GM23338 (cell line): ENCODE data around the gene MCOLN2. TPM values are rescaled to one million over a fixed set of nuclear protein-coding genes. Genes with fewer than 3 reads are reported as not detected.

Experiments used
- ATAC-seq: fragments of 200-7000 bp; cut with Tn5 transposase; 3 replicates; pipeline ENCODE4 v1.9.1; 2020
- DNase-seq: peaks from one replicate; pipeline ENCODE4 v3.0.0-alpha.2; 2015; ENCODE audit warnings: low spot score
- H2AFZ ChIP-seq: fragments of 200-600 bp; sonication (generic); 2 replicates; pipeline ENCODE4 v1.8.0; 2016; ENCODE audit warnings: antibody characterized with exemption, mild to moderate bottlenecking, moderate library complexity
- H3F3A ChIP-seq: fragments of 200-600 bp; sonication (generic); replicated peaks from 2 replicates; pipeline ENCODE4 v1.8.0; 2017; ENCODE audit warnings: antibody characterized with exemption, mixed run types, low read depth
- H3K27ac ChIP-seq: fragments of 200-600 bp; sonication (generic); 2 replicates; pipeline ENCODE4 v1.6.1; 2016; ENCODE audit warnings: low read depth
- H3K27me3 ChIP-seq: fragments of 200-600 bp; sonication (generic); 2 replicates; pipeline ENCODE4 v1.8.0; 2016; ENCODE audit warnings: mild to moderate bottlenecking, mixed run types, moderate library complexity; ENCODE audit not compliant: insufficient read depth
- H3K36me3 ChIP-seq: fragments of 200-600 bp; sonication (generic); 2 replicates; pipeline ENCODE4 v1.8.0; 2016; ENCODE audit warnings: mild to moderate bottlenecking; ENCODE audit not compliant: insufficient read depth
- H3K4me1 ChIP-seq: fragments of 200-600 bp; sonication (generic); 2 replicates; pipeline ENCODE4 v1.8.0; 2016; ENCODE audit warnings: mild to moderate bottlenecking, moderate library complexity; ENCODE audit not compliant: insufficient read depth
- H3K4me2 ChIP-seq: fragments of 200-600 bp; sonication (generic); 2 replicates; pipeline ENCODE4 v1.7.1; 2017; ENCODE audit warnings: mixed run types
- H3K4me3 ChIP-seq: fragments of 200-600 bp; sonication (generic); 2 replicates; pipeline ENCODE4 v1.6.1; 2016; ENCODE audit warnings: mixed run types
- H3K79me2 ChIP-seq: fragments of 200-600 bp; sonication (generic); replicated peaks from 2 replicates; pipeline ENCODE4 v1.8.0; 2017; ENCODE audit warnings: mild to moderate bottlenecking; ENCODE audit not compliant: insufficient read depth
- H3K9me2 ChIP-seq: fragments of 200-600 bp; sonication (generic); 2 replicates; pipeline ENCODE4 v1.8.0; 2017; ENCODE audit not compliant: insufficient read depth
- H4K20me1 ChIP-seq: fragments of 200-600 bp; sonication (generic); replicated peaks from 2 replicates; pipeline ENCODE4 v1.8.0; 2017; ENCODE audit warnings: mild to moderate bottlenecking; ENCODE audit not compliant: insufficient read depth
- H3K27ac Mint-ChIP-seq: 2 replicates; pipeline ENCODE4 v1.8.0; 2020; ENCODE audit warnings: inconsistent platforms, mild to moderate bottlenecking, moderate library complexity, mixed read lengths
- H3K27me3 Mint-ChIP-seq: 3 replicates; pipeline ENCODE4 v1.8.0; 2022; ENCODE audit warnings: low read depth, mild to moderate bottlenecking, moderate library complexity, mixed read lengths, inconsistent platforms; ENCODE audit not compliant: insufficient read depth, poor library complexity
- H3K36me3 Mint-ChIP-seq: 3 replicates; pipeline ENCODE4 v1.8.0; 2021; ENCODE audit warnings: low read depth, mild to moderate bottlenecking, inconsistent platforms, moderate library complexity, mixed read lengths
- H3K4me1 Mint-ChIP-seq: 3 replicates; pipeline ENCODE4 v1.8.0; 2020; ENCODE audit warnings: mild to moderate bottlenecking, inconsistent platforms, mixed read lengths
- H3K4me3 Mint-ChIP-seq: 3 replicates; pipeline ENCODE4 v1.8.0; 2021; ENCODE audit warnings: moderate library complexity, mild to moderate bottlenecking, inconsistent platforms, mixed read lengths
- H3K9me3 Mint-ChIP-seq: 3 replicates; pipeline ENCODE4 v1.8.0; 2020; ENCODE audit warnings: moderate library complexity, mild to moderate bottlenecking, inconsistent platforms, mixed read lengths
- CREB1 ChIP-seq: fragments of 250-450 bp; sonication (Bioruptor Pico); IDR thresholded peaks from 2 replicates; pipeline ENCODE4 v1.5.0; 2020; ENCODE audit warnings: low read depth, mild to moderate bottlenecking, moderate library complexity
- ETS1 ChIP-seq: IDR thresholded peaks from 2 replicates; pipeline ENCODE4 v1.6.1; 2016; ENCODE audit warnings: antibody characterized with exemption
- EZH2 ChIP-seq: fragments of 200-600 bp; sonication (generic); IDR thresholded peaks from one replicate; pipeline ENCODE4 v1.8.0; 2017; ENCODE audit warnings: antibody characterized with exemption, mild to moderate bottlenecking, low read depth; ENCODE audit not compliant: unreplicated experiment
- EZH2phosphoT487 ChIP-seq: fragments of 200-600 bp; sonication (generic); IDR thresholded peaks from one replicate; pipeline ENCODE4 v1.8.1; 2018; ENCODE audit warnings: antibody characterized with exemption; ENCODE audit not compliant: unreplicated experiment
- JUNB ChIP-seq: IDR thresholded peaks from one replicate; pipeline ENCODE4 v1.6.1; 2016; ENCODE audit warnings: antibody characterized with exemption; ENCODE audit not compliant: unreplicated experiment
- REST ChIP-seq: IDR thresholded peaks from one replicate; pipeline ENCODE4 v1.6.1; 2018; ENCODE audit warnings: antibody characterized with exemption; ENCODE audit not compliant: unreplicated experiment
- STAT1 ChIP-seq: IDR thresholded peaks from one replicate; pipeline ENCODE4 v1.6.1; 2016; ENCODE audit warnings: antibody characterized with exemption; ENCODE audit not compliant: unreplicated experiment
- ZNF114 ChIP-seq: fragments of 250-450 bp; sonication (Bioruptor Pico); IDR thresholded peaks from 2 replicates; pipeline ENCODE4 v1.5.0; 2020; ENCODE audit warnings: mild to moderate bottlenecking, moderate library complexity
- ZNF331 ChIP-seq: fragments of 250-450 bp; sonication (Bioruptor Pico); IDR thresholded peaks from 2 replicates; pipeline ENCODE4 v1.5.0; 2020; ENCODE audit warnings: low read depth, mild to moderate bottlenecking, moderate library complexity
- polyA plus RNA-seq: library from polyadenylated mRNA; unstranded; fragments of >200 nt; fragmentation: Nextera tagmentation; extraction: Ambion mirVana; gene quantifications from 2 replicates; pipeline ENCODE4 v1.2.1, GENCODE V29; 2016
- total RNA-seq: library from RNA; depleted of rRNA; stranded (reverse); fragments of >200 nt; shearing (Covaris generic); gene quantifications from 2 replicates; pipeline ENCODE4 v1.2.3, GENCODE V29; 2014

The MCOLN2 gene
- total and polyA plus RNA-seq, 2 experiments from 2014 or later = 2.7 to 10.0 TPM

GRCh38 chr1:84963021-84963420 lies 33.9 kb downstream of the MCOLN2 start:
- H3K4me1 Mint-ChIP-seq = no peaks in the 10 kb centered on the region
- Histone ChIP-seq H3K79me2 (no peaks in the 10 kb centered on the region), H3K36me3 (no peaks in the 10 kb centered on the region), H3K9me2 (no peaks in the 10 kb centered on the region), H3K4me1 (no peaks in the 10 kb centered on the region), H3K4me2 (no peak overlapping the region), H2AFZ (no peak overlapping the region), H3K4me3 (no peak overlapping the region), H3F3A (no peaks in the 10 kb centered on the region), H4K20me1 (no peaks in the 10 kb centered on the region; the same call in 1 of the 2 replicates), H3K27me3 (no peaks in the 10 kb centered on the region), H3K27ac (no peak overlapping the region)
- H3K4me3 Mint-ChIP-seq = no peak overlapping the region
- DNase-seq (no peak), ATAC-seq (no peak)
- TF ChIP-seq REST (no peak), EZH2 (no peak)
- H3K9me3 Mint-ChIP-seq = peaks cover 7% of the 10 kb centered on the region; the same call in 2 of the 3 replicates
- no peaks in the 10 kb centered on the region for H3K27me3 Mint-ChIP-seq
- H3K27ac Mint-ChIP-seq = no peak overlapping the region
- H3K36me3 Mint-ChIP-seq = peaks cover 5% of the 10 kb centered on the region; the same call in 2 of the 3 replicates

GRCh38 chr1:84961316-84961715 lies 35.6 kb downstream of the MCOLN2 start:
- Histone ChIP-seq H3K36me3 (no peaks in the 10 kb centered on the region), H3K27ac (no peak overlapping the region), H3K27me3 (no peaks in the 10 kb centered on the region), H3K4me1 (no peaks in the 10 kb centered on the region), H3K9me2 (no peaks in the 10 kb centered on the region), H3K4me3 (no peak overlapping the region), H2AFZ (no peak overlapping the region), H4K20me1 (no peaks in the 10 kb centered on the region; the same call in 1 of the 2 replicates), H3K79me2 (no peaks in the 10 kb centered on the region), H3F3A (no peaks in the 10 kb centered on the region), H3K4me2 (no peak overlapping the region)
- H3K4me3 Mint-ChIP-seq = no peak overlapping the region
- H3K27ac Mint-ChIP-seq = no peak overlapping the region
- peaks cover 7% of the 10 kb centered on the region; the same call in 2 of the 3 replicates for H3K9me3 Mint-ChIP-seq
- H3K36me3 Mint-ChIP-seq = peaks cover 5% of the 10 kb centered on the region; the same call in 2 of the 3 replicates
- TF ChIP-seq EZH2 = no peak
- TF ChIP-seq JUNB = no peak
- no peak for TF ChIP-seq EZH2phosphoT487
- no peak for TF ChIP-seq CREB1
- no peak for TF ChIP-seq ETS1
- no peak for TF ChIP-seq ZNF114
- TF ChIP-seq REST = no peak
- TF ChIP-seq ZNF331 (CRISPR knock-in tag) = no peak
- TF ChIP-seq STAT1 = no peak
- no peaks in the 10 kb centered on the region for H3K27me3 Mint-ChIP-seq
- ATAC-seq (no peak), DNase-seq (no peak)
- 0 out of 3 replicates have a peak, but pooled peaks cover 2% of the 10 kb centered on the region for H3K4me1 Mint-ChIP-seq
